Lung microvascular endothelial cell (primary cell): Measurements from ENCODE around the gene SEC22A. TPM values are rescaled to one million over a fixed set of nuclear protein-coding genes. Genes with fewer than 3 reads are reported as not detected.

Source experiments
- DNase-seq, 2 donors: peaks; one replicate each; pipeline versions ENCODE4 v3.0.0 to v3.0.0-alpha.2; 2010; ENCODE audit warnings: low read depth in 2 of 2
- total RNA-seq: library from RNA; depleted of rRNA; stranded (reverse); fragments of >200 nt; gene quantifications from 2 replicates; pipeline ENCODE4 v1.2.1, GENCODE V29; 2014

SEC22A gene
- total RNA-seq, result 28.8 and 31.2 TPM in 2 replicates

- DNase-seq, result peak; percentile 90 to 94
Observed at GRCh38 chr3:123201557-123202427, at the start of gene SEC22A. Gene SEC22A (plus strand): TSS chr3:123201943. CDS start chr3:123209218, 7,275 bp downstream.

- no peak for DNase-seq
Observed at GRCh38 chr3:123152687-123153086, 49.1 kb upstream of the SEC22A start.

- DNase-seq, result no peak
Observed at GRCh38 chr3:123153125-123154019, 48.4 kb upstream of the SEC22A start.

GRCh38 chr3:123154020-123154985 is 47.4 kb upstream of the SEC22A start:
- DNase-seq, result no peak

- DNase-seq, result no peak
Observed at GRCh38 chr3:123155471-123156011, 46.2 kb upstream of the SEC22A start.

GRCh38 chr3:123156276-123156995 is 45.3 kb upstream of the SEC22A start:
- no peak for DNase-seq

GRCh38 chr3:123157209-123157597 is 44.5 kb upstream of the SEC22A start:
- no peak for DNase-seq

- DNase-seq, result no peak
Observed at GRCh38 chr3:123157598-123158287, 44.0 kb upstream of the SEC22A start.

GRCh38 chr3:123158330-123158729 is 43.4 kb upstream of the SEC22A start:
- peak; percentile 58 to 60 for DNase-seq

GRCh38 chr3:123158899-123159390 is 42.8 kb upstream of the SEC22A start:
- no peak for DNase-seq

GRCh38 chr3:123159926-123160635 is 41.7 kb upstream of the SEC22A start:
- no peak for DNase-seq

- DNase-seq, result no peak
Observed at GRCh38 chr3:123161167-123161566, 40.6 kb upstream of the SEC22A start.

- no peak for DNase-seq
Observed at GRCh38 chr3:123163141-123163540, 38.6 kb upstream of the SEC22A start.

GRCh38 chr3:123165163-123165562 is 36.6 kb upstream of the SEC22A start:
- DNase-seq, result no peak

GRCh38 chr3:123167686-123168085 is 34.1 kb upstream of the SEC22A start:
- DNase-seq, result no peak

- DNase-seq, result no peak
Observed at GRCh38 chr3:123168122-123168521, 33.6 kb upstream of the SEC22A start.

- DNase-seq, result no peak
Observed at GRCh38 chr3:123168605-123169004, 33.1 kb upstream of the SEC22A start.

GRCh38 chr3:123169492-123169929 is 32.2 kb upstream of the SEC22A start:
- no peak for DNase-seq

- DNase-seq, result no peak
Observed at GRCh38 chr3:123169930-123170329, 31.8 kb upstream of the SEC22A start.
